Mesenchymal stem cell (in vitro differentiated cells and primary cell): ENCODE data around the gene COX8A.

Experiments used
- DNase-seq: peaks from one replicate; pipeline ENCODE4 v3.0.0-alpha.2; 2013
- H2AFZ ChIP-seq: one replicate; pipeline ENCODE4 v1.6.1; 2013; ENCODE audit warnings: low read depth, mild to moderate bottlenecking, control low read depth, inconsistent platforms, low read length, moderate library complexity
- H2AK5ac ChIP-seq: 2 replicates; pipeline ENCODE4 v1.6.1; 2013; ENCODE audit warnings: low read length, moderate library complexity, mild to moderate bottlenecking, inconsistent platforms; ENCODE audit not compliant: severe bottlenecking
- H2BK120ac ChIP-seq: one replicate; pipeline ENCODE4 v1.6.1; 2013; ENCODE audit warnings: low read depth, mild to moderate bottlenecking, inconsistent platforms, low read length, moderate library complexity
- H2BK12ac ChIP-seq, 2 experiments: one replicate each; pipeline ENCODE4 v1.6.1; 2013; ENCODE audit warnings: inconsistent platforms in 2 of 2, low read length in 2 of 2, mild to moderate bottlenecking in 2 of 2, moderate library complexity in 2 of 2, control low read depth in 1 of 2
- H2BK15ac ChIP-seq: one replicate; pipeline ENCODE4 v1.6.1; 2013; ENCODE audit warnings: mild to moderate bottlenecking, low read depth, inconsistent platforms; ENCODE audit not compliant: poor library complexity, severe bottlenecking
- H2BK5ac ChIP-seq: 2 replicates; pipeline ENCODE4 v1.6.1; 2013; ENCODE audit warnings: low read depth, mild to moderate bottlenecking, low read length, control low read depth, inconsistent platforms; ENCODE audit not compliant: poor library complexity, severe bottlenecking
- H3K14ac ChIP-seq, 2 experiments: one replicate each; pipeline ENCODE4 v1.6.1; 2013; ENCODE audit warnings: inconsistent platforms in 2 of 2, low read length in 2 of 2, control low read depth in 1 of 2, mild to moderate bottlenecking in 1 of 2, moderate library complexity in 1 of 2
- H3K18ac ChIP-seq, 2 experiments: one replicate each; pipeline ENCODE4 v1.6.1; 2013; ENCODE audit warnings: inconsistent platforms in 2 of 2, low read length in 2 of 2, control low read depth in 1 of 2, low read depth in 1 of 2, mild to moderate bottlenecking in 1 of 2
- H3K23ac ChIP-seq, 2 experiments: one replicate each; pipeline ENCODE4 v1.6.1; 2013; ENCODE audit warnings: inconsistent platforms in 2 of 2, low read length in 2 of 2, mild to moderate bottlenecking in 2 of 2, moderate library complexity in 2 of 2, control low read depth in 1 of 2
- H3K27ac ChIP-seq: 2 replicates; pipeline ENCODE4 v1.5.1; 2013; ENCODE audit warnings: mild to moderate bottlenecking, moderate library complexity, low read length, control low read depth, inconsistent platforms; ENCODE audit not compliant: poor library complexity, severe bottlenecking
- H3K27me3 ChIP-seq, 2 experiments: 2 replicates each; pipeline versions ENCODE4 v1.6.1 to v1.7.0; 2013; ENCODE audit warnings: low read length in 2 of 2, mild to moderate bottlenecking in 2 of 2, moderate library complexity in 2 of 2, control low read depth in 1 of 2, inconsistent platforms in 1 of 2; ENCODE audit not compliant: control insufficient read depth in 1 of 2, insufficient read depth in 1 of 2
- H3K36me3 ChIP-seq, 2 experiments: 2 replicates each; pipeline versions ENCODE4 v1.6.1 to v1.7.0; 2013; ENCODE audit warnings: low read length in 2 of 2, control low read depth in 1 of 2, inconsistent platforms in 1 of 2, low read depth in 1 of 2, mild to moderate bottlenecking in 1 of 2; ENCODE audit not compliant: insufficient read depth in 2 of 2, control insufficient read depth in 1 of 2
- H3K4ac ChIP-seq, 2 experiments: one replicate each; pipeline ENCODE4 v1.6.1; 2013; ENCODE audit warnings: inconsistent platforms in 2 of 2, low read length in 2 of 2, mild to moderate bottlenecking in 2 of 2, moderate library complexity in 2 of 2, control low read depth in 1 of 2, low read depth in 1 of 2
- H3K4me1 ChIP-seq: 2 replicates; pipeline ENCODE4 v1.6.1; 2013; ENCODE audit warnings: low read depth, low read length, control low read depth; ENCODE audit not compliant: control insufficient read depth, insufficient read depth
- H3K4me2 ChIP-seq: 2 replicates; pipeline ENCODE4 v1.6.1; 2013; ENCODE audit warnings: low read length, mild to moderate bottlenecking, inconsistent platforms; ENCODE audit not compliant: poor library complexity, severe bottlenecking
- H3K4me3 ChIP-seq, 2 experiments: 2 replicates each; pipeline versions ENCODE4 v1.5.1 to v1.7.0; 2013; ENCODE audit warnings: low read length in 2 of 2, mild to moderate bottlenecking in 2 of 2, control low read depth in 1 of 2, low read depth in 1 of 2; ENCODE audit not compliant: insufficient read depth in 1 of 2
- H3K79me1 ChIP-seq: replicated peaks from 2 replicates; pipeline ENCODE4 v1.6.1; 2013; ENCODE audit warnings: mild to moderate bottlenecking, control low read depth, low read length, inconsistent platforms; ENCODE audit not compliant: poor library complexity, severe bottlenecking
- H3K9ac ChIP-seq: 2 replicates; pipeline ENCODE4 v1.7.0; 2013; ENCODE audit warnings: mild to moderate bottlenecking, low read length, moderate library complexity
- H3K9me3 ChIP-seq: 2 replicates; pipeline ENCODE4 v1.7.0; 2013; ENCODE audit warnings: mild to moderate bottlenecking, low read length; ENCODE audit not compliant: control insufficient read depth
- H4K8ac ChIP-seq: one replicate; pipeline ENCODE4 v1.6.1; 2013; ENCODE audit warnings: inconsistent platforms, mild to moderate bottlenecking, low read length, moderate library complexity
- H4K91ac ChIP-seq: one replicate; pipeline ENCODE4 v1.6.1; 2013; ENCODE audit warnings: mild to moderate bottlenecking, low read length, inconsistent platforms
- WGBS: methylation state at CpG from one replicate; pipeline ENCODE4 v1.1.7; 2013; ENCODE audit warnings: mixed read lengths; 5-methylcytosine and 5-hydroxymethylcytosine counted together

COX8A gene

DNA sequence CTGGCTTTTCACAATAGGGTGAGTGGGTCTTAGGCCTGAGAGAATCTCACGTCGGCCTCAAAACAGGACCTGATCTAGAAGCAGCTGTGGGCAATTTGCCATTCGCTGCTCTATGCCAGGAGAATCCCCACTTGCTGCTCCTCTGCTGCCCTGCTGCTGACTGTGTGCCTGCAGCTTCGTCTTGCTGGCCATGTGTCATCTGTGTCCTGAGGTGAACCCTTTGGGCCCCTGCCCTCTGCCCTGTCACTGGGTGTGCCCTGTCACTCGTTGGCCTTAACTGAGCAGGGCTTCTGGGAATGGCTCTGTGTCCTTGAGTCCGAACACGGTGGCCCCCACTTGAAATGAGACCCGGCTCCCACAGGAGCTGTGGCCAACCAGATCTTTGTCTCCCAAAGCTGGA, 29.4 kb upstream of the COX8A start:
- Histone ChIP-seq H3K4me1 (peaks cover 11% of the 10 kb centered on the region), H3K36me3 (peaks cover 15 to 40% of the 10 kb centered on the region in 2 experiments), H3K4me3 (peak overlapping the region in 1 of 2 experiments; percentile 56), H2AFZ (no peak overlapping the region), H3K14ac (peak overlapping the region in 1 of 2 experiments; percentile 53), H3K27ac (no peak overlapping the region), H3K18ac (peak overlapping the region in 1 of 2 experiments; percentile 67), H3K27me3 (no peaks in the 10 kb centered on the region), H3K23ac (peak overlapping the region in 1 of 2 experiments; percentile 23), H2BK12ac (peak overlapping the region in 1 of 2 experiments; percentile 75), H2AK5ac (no peak overlapping the region), H3K79me1 (peaks cover 35% of the 10 kb centered on the region), H4K91ac (no peak overlapping the region), H3K4ac (no peak overlapping the region), H2BK5ac (no peak overlapping the region), H4K8ac (no peak overlapping the region), H2BK120ac (no peak overlapping the region), H2BK15ac (no peak overlapping the region), H3K4me2 (no peak overlapping the region), H3K9ac (peak overlapping the region; percentile 78), H3K9me3 (no peaks in the 10 kb centered on the region)
- WGBS: 54% methylated on average over 8 of the region's 8 CpGs
- peak; percentile 28 for DNase-seq

DNA sequence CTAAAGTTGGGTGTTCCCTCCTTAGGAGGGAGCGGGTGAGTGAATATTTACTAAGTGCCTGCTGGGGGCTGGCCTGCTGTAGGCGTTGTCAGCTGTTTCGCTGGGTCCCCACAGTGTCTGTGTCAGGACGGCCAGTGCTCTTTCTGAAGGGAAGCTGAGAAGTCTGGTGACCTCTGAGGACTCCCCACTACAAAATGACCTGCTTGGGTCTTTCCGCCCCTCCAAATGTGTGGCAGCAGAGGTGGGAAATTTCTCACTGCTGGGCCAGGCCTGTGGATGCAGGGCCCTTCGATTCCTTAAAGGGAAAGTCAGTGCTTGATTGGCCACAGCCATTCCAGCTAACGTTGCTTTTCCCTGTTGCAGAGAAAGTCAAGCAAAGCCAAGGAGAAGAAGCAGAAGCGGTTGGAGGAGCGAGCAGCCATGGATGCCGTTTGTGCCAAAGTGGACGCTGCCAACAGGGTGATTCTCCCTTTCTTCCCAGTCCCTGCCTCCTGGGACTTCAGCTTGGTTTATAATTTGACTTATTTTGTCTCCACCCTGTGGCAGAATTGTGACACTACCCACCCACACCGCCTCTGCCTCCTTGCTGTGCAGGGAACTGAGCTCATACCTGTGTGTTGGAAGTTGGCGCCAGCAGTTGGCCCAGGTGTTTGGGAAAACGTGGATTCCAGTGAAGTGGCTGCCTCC, 28.8 kb upstream of the COX8A start:
- 56% methylated on average over 13 of the region's 14 CpGs for WGBS

DNA sequence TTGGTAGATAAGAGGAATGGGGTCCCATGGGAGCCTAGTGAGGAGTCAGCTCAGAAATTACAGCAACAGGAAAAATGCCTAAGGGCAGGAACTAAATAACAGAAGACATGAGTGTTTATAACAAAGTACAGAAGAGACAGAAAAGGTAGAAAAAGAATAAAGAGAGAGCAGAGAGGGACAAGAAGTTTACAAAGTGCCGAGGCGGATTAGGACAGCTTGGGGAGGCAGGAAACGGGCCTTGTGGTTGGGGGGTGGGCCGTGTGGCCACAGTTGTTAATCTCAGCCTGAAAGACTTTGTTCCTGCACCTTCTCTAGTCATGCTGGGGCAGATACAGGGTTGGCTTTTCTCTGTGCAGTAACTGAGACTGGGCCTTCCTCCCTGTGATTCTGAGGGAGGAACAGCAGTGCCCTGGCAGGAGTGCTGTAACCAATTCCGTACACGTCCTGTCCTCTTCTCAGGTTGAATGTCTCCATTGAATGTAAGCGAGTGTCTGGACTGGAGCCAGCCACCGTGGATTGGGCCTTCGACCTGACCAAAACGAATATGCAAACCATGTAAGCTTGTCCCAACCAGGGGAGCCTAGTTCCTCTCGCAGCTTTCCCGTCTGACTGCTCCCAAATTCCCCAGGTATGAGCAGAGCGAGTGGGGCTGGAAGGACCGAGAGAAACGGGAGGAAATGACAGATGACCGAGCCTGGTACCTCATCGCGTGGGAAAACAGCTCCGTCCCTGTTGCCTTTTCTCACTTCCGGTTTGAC, 22.5 kb upstream of the COX8A start:
- no peak overlapping the region for H2AK5ac ChIP-seq
- no peak overlapping the region for H3K9ac ChIP-seq
- H2BK15ac ChIP-seq: no peak overlapping the region
- peak overlapping the region; percentile 7 for H4K8ac ChIP-seq
- H3K14ac ChIP-seq: no peak overlapping the region
- no peak overlapping the region for H2BK120ac ChIP-seq
- H2BK12ac ChIP-seq: no peak overlapping the region
- H3K27ac ChIP-seq: no peak overlapping the region
- peaks cover 52 to 71% of the 10 kb centered on the region in 2 experiments for H3K36me3 ChIP-seq
- H3K4me2 ChIP-seq: no peak overlapping the region
- no peak overlapping the region for H4K91ac ChIP-seq
- no peak overlapping the region for H2BK5ac ChIP-seq
- H2AFZ ChIP-seq: no peak overlapping the region
- peak overlapping the region in 1 of 2 experiments; percentile 61 for H3K23ac ChIP-seq
- DNase-seq: peak; percentile 39
- H3K4me3 ChIP-seq: no peak overlapping the region
- H3K4ac ChIP-seq: no peak overlapping the region
- no peaks in the 10 kb centered on the region for H3K27me3 ChIP-seq
- WGBS: 90% methylated on average over 20 of the region's 20 CpGs
- no peaks in the 10 kb centered on the region for H3K9me3 ChIP-seq
- no peaks in the 10 kb centered on the region for H3K4me1 ChIP-seq
- peaks cover 20% of the 10 kb centered on the region for H3K79me1 ChIP-seq
- peak overlapping the region in 1 of 2 experiments; percentile 30 for H3K18ac ChIP-seq

More for the DNA sequence above, 28.8 kb upstream of the COX8A start:
- Histone ChIP-seq H2AFZ (peak overlapping the region; percentile 23), H3K9ac (peak overlapping the region; percentile 78), H2AK5ac (peak overlapping the region; percentile 38), H3K27ac (no peak overlapping the region), H3K9me3 (no peaks in the 10 kb centered on the region), H3K18ac (peak overlapping the region in 1 of 2 experiments; percentile 44), H3K79me1 (peaks cover 35% of the 10 kb centered on the region), H3K4ac (no peak overlapping the region), H3K4me1 (peaks cover 11% of the 10 kb centered on the region), H2BK15ac (no peak overlapping the region), H3K4me3 (peak overlapping the region in 1 of 2 experiments; percentile 56), H3K36me3 (peaks cover 16 to 46% of the 10 kb centered on the region in 2 experiments), H3K23ac (no peak overlapping the region), H2BK120ac (no peak overlapping the region), H3K27me3 (no peaks in the 10 kb centered on the region), H2BK5ac (no peak overlapping the region), H2BK12ac (peak overlapping the region in 1 of 2 experiments; percentile 25), H4K8ac (no peak overlapping the region), H3K14ac (peak overlapping the region in 1 of 2 experiments; percentile 87), H4K91ac (no peak overlapping the region), H3K4me2 (no peak overlapping the region)
- peak; percentile 77 for DNase-seq

DNA sequence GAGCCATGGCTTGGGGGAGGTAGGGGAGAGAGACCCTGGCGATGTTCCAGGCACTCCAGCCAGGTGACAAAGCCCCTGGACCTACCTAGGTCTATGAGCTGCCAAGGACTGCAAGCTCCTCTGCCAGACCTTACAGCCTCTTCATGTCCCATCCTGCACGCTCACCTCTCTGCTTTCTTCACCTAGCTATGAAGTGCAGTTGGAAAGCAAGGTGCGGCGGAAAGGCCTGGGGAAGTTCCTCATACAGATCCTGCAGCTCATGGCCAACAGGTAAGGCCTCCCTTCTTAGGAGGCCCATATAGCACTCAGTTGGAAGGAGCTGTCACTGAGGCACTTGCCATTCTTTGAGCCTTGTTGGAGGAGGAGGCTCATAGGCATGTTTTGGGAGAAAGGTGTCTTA, 21.9 kb upstream of the COX8A start:
- no peak overlapping the region for H2AK5ac ChIP-seq
- H3K4me1 ChIP-seq: no peaks in the 10 kb centered on the region
- no peaks in the 10 kb centered on the region for H3K9me3 ChIP-seq
- no peak overlapping the region for H3K23ac ChIP-seq
- peaks cover 55 to 73% of the 10 kb centered on the region in 2 experiments for H3K36me3 ChIP-seq
- H4K8ac ChIP-seq: no peak overlapping the region
- no peaks in the 10 kb centered on the region for H3K27me3 ChIP-seq
- no peak overlapping the region for H3K18ac ChIP-seq
- H3K4ac ChIP-seq: no peak overlapping the region
- no peak overlapping the region for H2BK12ac ChIP-seq
- H3K14ac ChIP-seq: no peak overlapping the region
- no peak for DNase-seq
- H3K9ac ChIP-seq: no peak overlapping the region
- H4K91ac ChIP-seq: no peak overlapping the region
- no peak overlapping the region for H3K4me3 ChIP-seq
- H3K4me2 ChIP-seq: no peak overlapping the region
- WGBS: 100% methylated on average over 4 of the region's 4 CpGs
- no peak overlapping the region for H2BK15ac ChIP-seq
- H2AFZ ChIP-seq: no peak overlapping the region
- H2BK120ac ChIP-seq: no peak overlapping the region
- H3K79me1 ChIP-seq: peaks cover 20% of the 10 kb centered on the region
- H3K27ac ChIP-seq: no peak overlapping the region
- no peak overlapping the region for H2BK5ac ChIP-seq
